Spleen (tissue), 11 donors: ENCODE data around the gene PDE2A. TPM values are rescaled to one million over a fixed set of nuclear protein-coding genes. Genes with fewer than 3 reads are reported as not detected.
"Not testable (repeated sequence)": the region's sequence is repeated elsewhere in the genome, so short reads cannot be mapped to it uniquely, and the experiment has no call there.

Experiments
- DNase-seq: peaks from one replicate; pipeline ENCODE4 v3.0.0-alpha.2; 2020
- H3K27ac ChIP-seq, 8 donors: fragments of 200-600 bp; sonication (generic) in 7 of 8; 1 replicate in 4 of 8; 2 replicates in 4 of 8; pipeline versions ENCODE4 v1.5.0 to v1.8.0; 2016 to 2021; ENCODE audit warnings: inconsistent platforms in 4 of 8, mild to moderate bottlenecking in 4 of 8, moderate library complexity in 1 of 8
- H3K27me3 ChIP-seq, 7 donors: fragments of 200-600 bp; sonication (generic) in 6 of 7; replicated peaks in 1 of 7; 1 replicate in 4 of 7; 2 replicates in 3 of 7; pipeline versions ENCODE4 v1.5.0 to v1.8.0; 2016 to 2021; ENCODE audit warnings: inconsistent platforms in 3 of 7, mild to moderate bottlenecking in 1 of 7
- H3K36me3 ChIP-seq, 6 donors: fragments of 200-600 bp; sonication (generic) in 5 of 6; 1 replicate in 4 of 6; 2 replicates in 2 of 6; pipeline versions ENCODE4 v1.5.0 to v1.8.0; 2016 to 2021; ENCODE audit warnings: inconsistent platforms in 2 of 6
- H3K4me1 ChIP-seq, 6 donors: fragments of 200-600 bp; sonication (generic) in 5 of 6; 1 replicate in 3 of 6; 2 replicates in 3 of 6; pipeline versions ENCODE4 v1.5.0 to v1.8.0; 2016 to 2021; ENCODE audit warnings: inconsistent platforms in 3 of 6
- H3K4me3 ChIP-seq, 8 donors: fragments of 200-600 bp; sonication (generic) in 7 of 8; 1 replicate in 4 of 8; 2 replicates in 4 of 8; pipeline versions ENCODE4 v1.5.0 to v1.8.0; 2016 to 2021; ENCODE audit warnings: inconsistent platforms in 4 of 8, mild to moderate bottlenecking in 4 of 8, moderate library complexity in 2 of 8
- H3K9me3 ChIP-seq, 8 donors: fragments of 200-600 bp; sonication (generic) in 7 of 8; 1 replicate in 4 of 8; 2 replicates in 4 of 8; pipeline versions ENCODE4 v1.5.0 to v1.8.0; 2016 to 2021; ENCODE audit warnings: inconsistent platforms in 4 of 8
- CTCF ChIP-seq, 11 experiments: fragments of 200-600 bp in 7 of 11; fragments of 450-650 bp in 4 of 11; sonication (generic) in 4 of 11; IDR thresholded peaks in 8 of 11; conservative IDR thresholded peaks in 3 of 11; 1 replicate in 7 of 11; 2 replicates in 4 of 11; pipeline versions ENCODE4 v1.4.0 to v1.8.0; 2016 to 2021; ENCODE audit warnings: antibody characterized with exemption in 11 of 11, inconsistent platforms in 4 of 11, mild to moderate bottlenecking in 1 of 11
- POLR2A ChIP-seq, 3 donors: fragments of 450-650 bp; IDR thresholded peaks; one replicate each; pipeline ENCODE4 v1.5.1; 2017; ENCODE audit warnings: antibody characterized with exemption in 3 of 3, mild to moderate bottlenecking in 1 of 3
- POLR2AphosphoS5 ChIP-seq, 3 donors: sonication (generic); formaldehyde crosslinking; IDR thresholded peaks; one replicate each; pipeline ENCODE4 v1.5.1; 2017; ENCODE audit warnings: antibody characterized with exemption in 3 of 3
- whole genome bisulfite sequencing, 5 donors: extraction: QIAGEN DNeasy Blood & Tissue Kit in 3 of 5; methylation state at CpG; one replicate each; pipeline versions ENCODE4 v1.1.5 to v1.1.7; 2013 to 2018; 5-methylcytosine and 5-hydroxymethylcytosine counted together
- intact Hi-C: fragments of 100-400 bp; cut with DNase I; formaldehyde crosslinking; loops from one replicate; pipeline ENCODE4 v1.15.0; 2023; ENCODE audit warnings: low total_unique reads
- polyA plus RNA-seq, 3 donors: library from polyadenylated mRNA; stranded (reverse); fragments of 200-250 nt; gene quantifications; one replicate each; pipeline ENCODE4 v1.2.1, GENCODE V29; 2013
- total RNA-seq, 7 donors: library from RNA; depleted of rRNA in 3 of 7; stranded (reverse); fragments of >200 nt in 3 of 7; fragmentation: NEBNext Ultra II Directional in 4 of 7; extraction: Animal tissue kit (Norgen Biotek cat#: 25700) in 4 of 7; gene quantifications; one replicate each; pipeline versions ENCODE4 v1.1.0 to v1.2.1, GENCODE V29; 2016 to 2021
- donor health status: healthy with polysubstance abuse.
- donor health status: DM: no; HTN: no; CAD: no; lungs with moderate emphysema.
- donor health status: DM: no; HTN: no; CAD: no.
- donor health status: Bipolar disorder and iron deficiency.
- donor health status: healthy.
- donor health status: DM: no; HTN: no; CAD: no.
- donor health status: DM: yes; HTN: yes; CAD: no.

Gene PDE2A
- total and polyA plus RNA-seq, 10 donors, result 58.2 to 584 (median 333) TPM

GRCh38 chr11:72569966-72570892, 104.0 kb downstream of the PDE2A start:
- intact Hi-C loops, result loop anchor here (10.0 kb wide), 1 partner anchor 85 kb away; no protein-coding TSS in a partner anchor
- TF ChIP-seq POLR2A (IDR thresholded peaks at IDR 0.05) (no peak), CTCF (IDR thresholded peaks at IDR 0.05 in 8 of 11, conservative IDR thresholded peaks at IDR 0.05 in 3 of 11) (no peak), POLR2AphosphoS5 (IDR thresholded peaks at IDR 0.05) (peak in 1 of 3 donors; percentile 13)
- Histone ChIP-seq H3K4me1 (peaks cover 0 to 19% (median 3%) of the 10 kb centered on the region in 6 donors), H3K36me3 (peaks cover 0 to 6% (median under 1%) of the 10 kb centered on the region in 6 donors), H3K4me3 (no peak overlapping the region), H3K27me3 (peaks cover 0 to 16% (median 0%) of the 10 kb centered on the region in 7 donors), H3K9me3 (no peaks in the 10 kb centered on the region), H3K27ac (peak overlapping the region in 2 of 8 donors; percentile 12 to 31)
- DNase-seq, result no peak
- WGBS, 5 donors, result 33 to 52% (median 46%) methylated on average over 4 of the region's 4 CpGs

GRCh38 chr11:72568861-72569260, 105.4 kb downstream of the PDE2A start:
- DNase-seq, result no peak
- no peak overlapping the region for H3K27ac ChIP-seq
- H3K36me3 ChIP-seq, result no peaks in the 10 kb centered on the region
- TF ChIP-seq CTCF (IDR thresholded peaks at IDR 0.05 in 8 of 11, conservative IDR thresholded peaks at IDR 0.05 in 3 of 11) (no peak), POLR2AphosphoS5 (IDR thresholded peaks at IDR 0.05) (no peak), POLR2A (IDR thresholded peaks at IDR 0.05) (no peak)
- H3K27me3 ChIP-seq, result peaks cover 0 to 13% (median 0%) of the 10 kb centered on the region in 7 donors
- intact Hi-C loops, result loop anchor here (10.0 kb wide), 1 partner anchor 84 kb away; no protein-coding TSS in a partner anchor
- 87 to 93% (median 90%) methylated on average over 6 of the region's 6 CpGs for WGBS, 5 donors
- H3K9me3 ChIP-seq, result no peaks in the 10 kb centered on the region
- H3K4me3 ChIP-seq, result no peak overlapping the region
- H3K4me1 ChIP-seq, result peaks cover 0 to 20% (median 2%) of the 10 kb centered on the region in 6 donors

GRCh38 chr11:72562431-72562830, 111.8 kb downstream of the PDE2A start:
- Histone ChIP-seq H3K9me3 (no peaks in the 10 kb centered on the region), H3K27me3 (no peaks in the 10 kb centered on the region), H3K27ac (no peak overlapping the region), H3K4me3 (no peak overlapping the region), H3K4me1 (peaks cover 0 to 4% (median 0%) of the 10 kb centered on the region in 6 donors), H3K36me3 (no peaks in the 10 kb centered on the region)
- WGBS, 5 donors, result 89 to 96% (median 89%) methylated on average over 3 of the region's 3 CpGs
- TF ChIP-seq CTCF (IDR thresholded peaks at IDR 0.05 in 8 of 11, conservative IDR thresholded peaks at IDR 0.05 in 3 of 11), result no peak
- peak in 1 of 3 donors; percentile 25 for TF ChIP-seq POLR2AphosphoS5 (IDR thresholded peaks at IDR 0.05)
- no peak for TF ChIP-seq POLR2A (IDR thresholded peaks at IDR 0.05)
- intact Hi-C loops, result loop anchor here (10.0 kb wide), 1 partner anchor 78 kb away; no protein-coding TSS in a partner anchor
- no peak for DNase-seq

GRCh38 chr11:72561856-72562255, 112.4 kb downstream of the PDE2A start:
- no peaks in the 10 kb centered on the region for H3K27me3 ChIP-seq
- intact Hi-C loops, result loop anchor here (10.0 kb wide), 1 partner anchor 77 kb away; no protein-coding TSS in a partner anchor
- H3K9me3 ChIP-seq, result no peaks in the 10 kb centered on the region
- TF ChIP-seq POLR2AphosphoS5 (IDR thresholded peaks at IDR 0.05), result peak in 1 of 3 donors; percentile 36
- TF ChIP-seq POLR2A (IDR thresholded peaks at IDR 0.05), result no peak
- no peak overlapping the region for H3K27ac ChIP-seq
- WGBS, 5 donors, result 68 to 91% (median 85%) methylated on average over 4 of the region's 4 CpGs
- no peak for DNase-seq
- no peaks in the 10 kb centered on the region for H3K36me3 ChIP-seq
- H3K4me3 ChIP-seq, result no peak overlapping the region
- peaks cover 0 to 4% (median 0%) of the 10 kb centered on the region in 6 donors for H3K4me1 ChIP-seq

- 87 to 97% (median 89%) methylated on average over 15 of the region's 15 CpGs for WGBS, 5 donors
- DNase-seq, H3K9me3 ChIP-seq, H3K36me3 ChIP-seq, H3K27ac ChIP-seq, H3K4me1 ChIP-seq, H3K4me3 ChIP-seq, H3K27me3 ChIP-seq: not testable (repeated sequence)
- intact Hi-C loops, result loop anchor here (10.0 kb wide), 1 partner anchor 76 kb away; no protein-coding TSS in a partner anchor
Observed at GRCh38 chr11:72560864-72561263, 113.4 kb downstream of the PDE2A start.
